SIG-M5 treated with dmso at 0.1 percent for 504 hours (cell line): ENCODE data around the gene CEP164.
"Not testable (repeated sequence)": the region's sequence is repeated elsewhere in the genome, so short reads cannot be mapped to it uniquely, and the experiment has no call there.

Experiments
- DNase-seq: peaks from one replicate; lab custom pipeline; 2025; ENCODE audit not compliant: unreplicated experiment; lab: John Stamatoyannopoulos, UW

Gene CEP164

GRCh38 chr11:117303646-117304315 lies 23.9 kb upstream of the CEP164 start:
- no peak for DNase-seq

- DNase-seq, result no peak
Observed at GRCh38 chr11:117305145-117305544, 22.5 kb upstream of the CEP164 start.

GRCh38 chr11:117309310-117309709 lies 18.3 kb upstream of the CEP164 start:
- no peak for DNase-seq

GRCh38 chr11:117313091-117313490 lies 14.6 kb upstream of the CEP164 start:
- DNase-seq, result peak; percentile 62

GRCh38 chr11:117313828-117314768 lies 13.6 kb upstream of the CEP164 start:
- no peak for DNase-seq

GRCh38 chr11:117314840-117315239 lies 12.8 kb upstream of the CEP164 start:
- DNase-seq, result no peak

- no peak for DNase-seq
Observed at GRCh38 chr11:117315285-117316196, 12.1 kb upstream of the CEP164 start.

GRCh38 chr11:117316197-117316961 lies 11.3 kb upstream of the CEP164 start, which contains the start of gene BACE1:
TSS of gene BACE1 (minus strand) at chr11:117316256. CDS start at chr11:117315795, 461 bp downstream.
- DNase-seq, result peak; percentile 38

GRCh38 chr11:117318738-117319137 lies 8.9 kb upstream of the CEP164 start:
- DNase-seq, result no peak

- no peak for DNase-seq
Observed at GRCh38 chr11:117319214-117319840, 8.3 kb upstream of the CEP164 start.

- not testable (repeated sequence) for DNase-seq
Observed at GRCh38 chr11:117327255-117327566, 443 bp upstream of the CEP164 start.

- peak; percentile 47 for DNase-seq
Observed at GRCh38 chr11:117328375-117329010, 839 bp downstream of the CEP164 start.

- DNase-seq, result no peak
Observed at GRCh38 chr11:117332843-117333242, 5.2 kb downstream of the CEP164 start.

GRCh38 chr11:117333917-117334316 lies 6.3 kb downstream of the CEP164 start:
- no peak for DNase-seq

GRCh38 chr11:117334896-117335295 lies 7.2 kb downstream of the CEP164 start:
- DNase-seq, result no peak

GRCh38 chr11:117335399-117335798 lies 7.7 kb downstream of the CEP164 start:
- no peak for DNase-seq

GRCh38 chr11:117337076-117337475 lies 9.4 kb downstream of the CEP164 start:
- DNase-seq, result no peak

GRCh38 chr11:117345039-117345438 lies 17.4 kb downstream of the CEP164 start:
- no peak for DNase-seq

GRCh38 chr11:117354550-117354949 lies 26.9 kb downstream of the CEP164 start:
- DNase-seq, result no peak
